ENCODE results near the gene PEX11B. TPM values are rescaled to one million over a fixed set of nuclear protein-coding genes. Genes with fewer than 3 reads are reported as not detected.

Gene PEX11B
- total and polyA plus RNA-seq, 2 donors from 2014 or later, result 35.7 to 50.5 TPM

- H3K36me3 ChIP-seq (ENCODE audit: control insufficient read depth in 2 of 3, insufficient read depth in 3 of 3, low read length in 3 of 3), result no peaks in the 10 kb centered on the region
- no peak overlapping the region for H3K4me3 ChIP-seq (ENCODE audit: low read length in 3 of 3)
- H3K9ac ChIP-seq (ENCODE audit: low read length in 3 of 3), result no peak overlapping the region
- H3K4me1 ChIP-seq (ENCODE audit: control insufficient read depth in 2 of 3, insufficient read depth in 2 of 3, low read depth in 1 of 3, low read length in 3 of 3), result peaks cover 0 to 5% (median 0%) of the 10 kb centered on the region in 3 donors
- DNase-seq, result no peak
- TF ChIP-seq, protein P1, sequence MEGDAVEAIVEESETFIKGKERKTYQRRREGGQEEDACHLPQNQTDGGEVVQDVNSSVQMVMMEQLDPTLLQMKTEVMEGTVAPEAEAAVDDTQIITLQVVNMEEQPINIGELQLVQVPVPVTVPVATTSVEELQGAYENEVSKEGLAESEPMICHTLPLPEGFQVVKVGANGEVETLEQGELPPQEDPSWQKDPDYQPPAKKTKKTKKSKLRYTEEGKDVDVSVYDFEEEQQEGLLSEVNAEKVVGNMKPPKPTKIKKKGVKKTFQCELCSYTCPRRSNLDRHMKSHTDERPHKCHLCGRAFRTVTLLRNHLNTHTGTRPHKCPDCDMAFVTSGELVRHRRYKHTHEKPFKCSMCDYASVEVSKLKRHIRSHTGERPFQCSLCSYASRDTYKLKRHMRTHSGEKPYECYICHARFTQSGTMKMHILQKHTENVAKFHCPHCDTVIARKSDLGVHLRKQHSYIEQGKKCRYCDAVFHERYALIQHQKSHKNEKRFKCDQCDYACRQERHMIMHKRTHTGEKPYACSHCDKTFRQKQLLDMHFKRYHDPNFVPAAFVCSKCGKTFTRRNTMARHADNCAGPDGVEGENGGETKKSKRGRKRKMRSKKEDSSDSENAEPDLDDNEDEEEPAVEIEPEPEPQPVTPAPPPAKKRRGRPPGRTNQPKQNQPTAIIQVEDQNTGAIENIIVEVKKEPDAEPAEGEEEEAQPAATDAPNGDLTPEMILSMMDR (IDR thresholded peaks at IDR 0.05; ENCODE audit: borderline replicate concordance, extremely low read depth, insufficient read depth), result no peak
- H3K27me3 ChIP-seq (ENCODE audit: control insufficient read depth, insufficient read depth, low read length), result no peaks in the 10 kb centered on the region
- H3K27ac ChIP-seq (ENCODE audit: low read depth in 2 of 2, low read length in 2 of 2), result no peak overlapping the region
- intact Hi-C loops (cut with DNase I), result no loop called here
- H3K9me3 ChIP-seq (ENCODE audit: control insufficient read depth in 2 of 3, insufficient read depth in 1 of 3, low read length in 3 of 3), result no peaks in the 10 kb centered on the region
- no peak for FAIRE-seq
Measured at GRCh38 chr1:145951526-145951925, 33.0 kb upstream of the PEX11B start.

GRCh38 chr1:145949219-145949618, 30.7 kb upstream of the PEX11B start:
- no peak overlapping the region for H3K4me3 ChIP-seq (ENCODE audit: low read length in 3 of 3)
- no peaks in the 10 kb centered on the region for H3K27me3 ChIP-seq (ENCODE audit: control insufficient read depth, insufficient read depth, low read length)
- no peak overlapping the region for H3K9ac ChIP-seq (ENCODE audit: low read length in 3 of 3)
- intact Hi-C loops (cut with DNase I), result no loop called here
- TF ChIP-seq, protein P1 (IDR thresholded peaks at IDR 0.05; ENCODE audit: borderline replicate concordance, extremely low read depth, insufficient read depth), result no peak
- no peaks in the 10 kb centered on the region for H3K4me1 ChIP-seq (ENCODE audit: control insufficient read depth in 2 of 3, insufficient read depth in 2 of 3, low read depth in 1 of 3, low read length in 3 of 3)
- no peak for FAIRE-seq
- no peaks in the 10 kb centered on the region for H3K9me3 ChIP-seq (ENCODE audit: control insufficient read depth in 2 of 3, insufficient read depth in 1 of 3, low read length in 3 of 3)
- H3K27ac ChIP-seq (ENCODE audit: low read depth in 2 of 2, low read length in 2 of 2), result no peak overlapping the region
- DNase-seq, result no peak
- H3K36me3 ChIP-seq (ENCODE audit: control insufficient read depth in 2 of 3, insufficient read depth in 3 of 3, low read length in 3 of 3), result no peaks in the 10 kb centered on the region

- no peak overlapping the region for H3K4me3 ChIP-seq (ENCODE audit: low read length in 3 of 3)
- TF ChIP-seq, protein P1 (IDR thresholded peaks at IDR 0.05; ENCODE audit: borderline replicate concordance, extremely low read depth, insufficient read depth), result no peak
- H3K4me1 ChIP-seq (ENCODE audit: control insufficient read depth in 2 of 3, insufficient read depth in 2 of 3, low read depth in 1 of 3, low read length in 3 of 3), result no peaks in the 10 kb centered on the region
- H3K36me3 ChIP-seq (ENCODE audit: control insufficient read depth in 2 of 3, insufficient read depth in 3 of 3, low read length in 3 of 3), result no peaks in the 10 kb centered on the region
- no peak overlapping the region for H3K27ac ChIP-seq (ENCODE audit: low read depth in 2 of 2, low read length in 2 of 2)
- no peak for DNase-seq
- intact Hi-C loops (cut with DNase I), result no loop called here
- H3K27me3 ChIP-seq (ENCODE audit: control insufficient read depth, insufficient read depth, low read length), result no peaks in the 10 kb centered on the region
- FAIRE-seq, result no peak
- H3K9ac ChIP-seq (ENCODE audit: low read length in 3 of 3), result no peak overlapping the region
- H3K9me3 ChIP-seq (ENCODE audit: control insufficient read depth in 2 of 3, insufficient read depth in 1 of 3, low read length in 3 of 3), result no peaks in the 10 kb centered on the region
Measured at GRCh38 chr1:145947551-145947950, 29.0 kb upstream of the PEX11B start.

- TF ChIP-seq, protein P1 (IDR thresholded peaks at IDR 0.05; ENCODE audit: borderline replicate concordance, extremely low read depth, insufficient read depth), result no peak
- H3K9ac ChIP-seq (ENCODE audit: low read length in 3 of 3), result no peak overlapping the region
- no peak overlapping the region for H3K4me3 ChIP-seq (ENCODE audit: low read length in 3 of 3)
- no peaks in the 10 kb centered on the region for H3K9me3 ChIP-seq (ENCODE audit: control insufficient read depth in 2 of 3, insufficient read depth in 1 of 3, low read length in 3 of 3)
- no peaks in the 10 kb centered on the region for H3K4me1 ChIP-seq (ENCODE audit: control insufficient read depth in 2 of 3, insufficient read depth in 2 of 3, low read depth in 1 of 3, low read length in 3 of 3)
- H3K27me3 ChIP-seq (ENCODE audit: control insufficient read depth, insufficient read depth, low read length), result no peaks in the 10 kb centered on the region
- no peak overlapping the region for H3K27ac ChIP-seq (ENCODE audit: low read depth in 2 of 2, low read length in 2 of 2)
- FAIRE-seq (no peak), DNase-seq (no peak)
- intact Hi-C loops (cut with DNase I), result no loop called here
- peaks cover 0 to 3% (median 0%) of the 10 kb centered on the region in 3 donors for H3K36me3 ChIP-seq (ENCODE audit: control insufficient read depth in 2 of 3, insufficient read depth in 3 of 3, low read length in 3 of 3)
Measured at GRCh38 chr1:145946477-145946986, 28.0 kb upstream of the PEX11B start.

Data from kidney (tissue), 14 donors.